Measurements from ENCODE around the gene TRIM37. TPM values are rescaled to one million over a fixed set of nuclear protein-coding genes. Genes with fewer than 3 reads are reported as not detected.

TRIM37 gene
- total RNA-seq, 4 donors from 2014 or later, result 16.8 to 29.3 (median 21.5) TPM

GRCh38 chr17:59046192-59046591 is 60.5 kb downstream of the TRIM37 start:
- no peak for TF ChIP-seq CTCF (IDR thresholded peaks at IDR 0.05)
- ATAC-seq (ENCODE audit: low FRiP score), result no peak

GRCh38 chr17:59038734-59039133 is 67.9 kb downstream of the TRIM37 start:
- DNase-seq (ENCODE audit: low spot score), result no peak
- no peak for TF ChIP-seq CTCF (IDR thresholded peaks at IDR 0.05)

More at GRCh38 chr17:59046192-59046591, 60.5 kb downstream of the TRIM37 start:
- no peak for DNase-seq (ENCODE audit: low spot score)

GRCh38 chr17:59037960-59038359 is 68.7 kb downstream of the TRIM37 start:
- DNase-seq (ENCODE audit: low spot score) (no peak), ATAC-seq (ENCODE audit: low FRiP score) (no peak)
- TF ChIP-seq CTCF (IDR thresholded peaks at IDR 0.05), result no peak

More at GRCh38 chr17:59038734-59039133, 67.9 kb downstream of the TRIM37 start:
- no peak for ATAC-seq (ENCODE audit: low FRiP score)

- DNase-seq (ENCODE audit: low spot score) (no peak), ATAC-seq (ENCODE audit: low FRiP score) (no peak)
- TF ChIP-seq CTCF (IDR thresholded peaks at IDR 0.05), result no peak
Measured at GRCh38 chr17:59030811-59031210, 75.9 kb downstream of the TRIM37 start.

- TF ChIP-seq CTCF (IDR thresholded peaks at IDR 0.05), result no peak
- no peak for ATAC-seq (ENCODE audit: low FRiP score)
- DNase-seq (ENCODE audit: low spot score), result no peak
Measured at GRCh38 chr17:59028328-59028727, 78.4 kb downstream of the TRIM37 start.

GRCh38 chr17:59027750-59028149 is 78.9 kb downstream of the TRIM37 start:
- no peak for TF ChIP-seq CTCF (IDR thresholded peaks at IDR 0.05)
- ATAC-seq (ENCODE audit: low FRiP score), result no peak
- no peak for DNase-seq (ENCODE audit: low spot score)

GRCh38 chr17:59026176-59026939 is 80.3 kb downstream of the TRIM37 start:
- TF ChIP-seq CTCF (IDR thresholded peaks at IDR 0.05), result no peak
- ATAC-seq (ENCODE audit: low FRiP score) (no peak), DNase-seq (ENCODE audit: low spot score) (no peak)

Data from omental fat pad (tissue), 4 donors.